SH-SY5Y (cell line): ENCODE data around the gene SFI1.

Experiments used
- GATA2 ChIP-seq: IDR thresholded peaks from 2 replicates; pipeline ENCODE4 v1.6.1; 2011; ENCODE audit warnings: mild to moderate bottlenecking, low read depth, low read length
- GATA3 ChIP-seq: IDR thresholded peaks from 2 replicates; pipeline ENCODE4 v1.6.1; 2011; ENCODE audit warnings: low read depth, mild to moderate bottlenecking, low read length, moderate library complexity

DNA sequence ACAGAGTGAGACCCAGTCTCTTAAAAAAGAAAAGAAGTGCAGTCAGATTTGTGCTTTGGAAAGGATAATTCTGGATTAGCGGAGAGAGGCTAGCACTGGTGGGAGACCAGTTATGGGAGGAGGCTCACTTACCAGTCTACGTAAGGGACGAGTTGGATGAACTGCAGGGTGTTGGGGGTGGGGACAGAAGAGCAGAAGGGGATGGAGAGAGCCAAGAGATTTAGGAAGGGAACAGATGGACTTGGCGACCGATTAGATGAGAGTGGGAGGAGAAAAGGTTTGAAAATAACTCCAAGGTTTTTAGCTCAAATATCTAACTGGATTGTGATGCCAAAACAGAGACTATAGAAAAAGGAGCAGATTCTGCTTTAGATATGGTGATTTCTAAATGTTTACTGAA, 81.4 kb downstream of the SFI1 start:
- TF ChIP-seq GATA3 (no peak), GATA2 (no peak)
